Uterus (tissue), 2 donors: ENCODE results near the gene MAPRE3.

Source experiments
- POLR2A ChIP-seq, 2 donors: fragments of 450-650 bp; IDR thresholded peaks; one replicate each; pipeline ENCODE4 v1.6.1; 2016; ENCODE audit warnings: antibody characterized with exemption in 2 of 2, mild to moderate bottlenecking in 1 of 2, moderate library complexity in 1 of 2
- TF ChIP-seq, protein P1 (sequence below), 4 experiments: fragments of 200-600 bp in 2 of 4; fragments of 450-650 bp in 2 of 4; sonication (generic) in 2 of 4; IDR thresholded peaks; one replicate each; pipeline ENCODE4 v1.5.1; 2016 to 2019; ENCODE audit warnings: antibody characterized with exemption in 4 of 4, mild to moderate bottlenecking in 2 of 4, moderate library complexity in 1 of 4

DNA sequence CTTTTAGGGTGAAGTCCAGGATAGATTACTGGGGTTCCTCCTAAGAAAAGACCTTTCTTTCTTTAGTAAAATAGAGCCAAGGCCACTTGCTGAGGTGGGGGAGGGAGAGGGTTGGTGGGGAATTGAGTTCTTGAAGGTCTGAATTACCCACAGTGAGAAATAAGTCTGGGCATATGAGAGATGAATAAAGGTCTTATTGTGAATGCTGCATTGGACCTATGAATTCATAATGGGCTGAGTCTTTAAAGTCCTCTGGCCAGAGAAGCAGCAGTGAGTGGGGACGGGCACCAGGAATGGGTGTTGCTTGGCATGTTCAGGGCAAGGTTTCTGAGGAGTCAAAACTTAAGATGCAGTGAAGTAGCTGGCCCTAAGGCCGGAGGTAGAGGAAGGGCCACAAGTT lies 10.5 kb downstream of the MAPRE3 start:
- no peak for TF ChIP-seq POLR2A (IDR thresholded peaks at IDR 0.05)
- TF ChIP-seq, protein P1, sequence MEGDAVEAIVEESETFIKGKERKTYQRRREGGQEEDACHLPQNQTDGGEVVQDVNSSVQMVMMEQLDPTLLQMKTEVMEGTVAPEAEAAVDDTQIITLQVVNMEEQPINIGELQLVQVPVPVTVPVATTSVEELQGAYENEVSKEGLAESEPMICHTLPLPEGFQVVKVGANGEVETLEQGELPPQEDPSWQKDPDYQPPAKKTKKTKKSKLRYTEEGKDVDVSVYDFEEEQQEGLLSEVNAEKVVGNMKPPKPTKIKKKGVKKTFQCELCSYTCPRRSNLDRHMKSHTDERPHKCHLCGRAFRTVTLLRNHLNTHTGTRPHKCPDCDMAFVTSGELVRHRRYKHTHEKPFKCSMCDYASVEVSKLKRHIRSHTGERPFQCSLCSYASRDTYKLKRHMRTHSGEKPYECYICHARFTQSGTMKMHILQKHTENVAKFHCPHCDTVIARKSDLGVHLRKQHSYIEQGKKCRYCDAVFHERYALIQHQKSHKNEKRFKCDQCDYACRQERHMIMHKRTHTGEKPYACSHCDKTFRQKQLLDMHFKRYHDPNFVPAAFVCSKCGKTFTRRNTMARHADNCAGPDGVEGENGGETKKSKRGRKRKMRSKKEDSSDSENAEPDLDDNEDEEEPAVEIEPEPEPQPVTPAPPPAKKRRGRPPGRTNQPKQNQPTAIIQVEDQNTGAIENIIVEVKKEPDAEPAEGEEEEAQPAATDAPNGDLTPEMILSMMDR (IDR thresholded peaks at IDR 0.05), result no peak
